GM12864 (cell line): ENCODE data around the gene LENEP.

Experiments
- DNase-seq: peaks from one replicate; pipeline ENCODE4 v3.0.0-alpha.2; 2011; ENCODE audit warnings: low read depth
- H3K4me3 ChIP-seq: 2 replicates; pipeline ENCODE4 v1.5.1; 2011; ENCODE audit warnings: mild to moderate bottlenecking, low read depth, low read length, control low read depth
- TF ChIP-seq, protein P1 (sequence below): IDR thresholded peaks from 2 replicates; pipeline ENCODE4 v1.5.1; 2011; ENCODE audit warnings: low read depth, mild to moderate bottlenecking, moderate library complexity, low read length, control low read depth, inconsistent platforms; ENCODE audit errors: missing control alignments

Gene LENEP

DNA sequence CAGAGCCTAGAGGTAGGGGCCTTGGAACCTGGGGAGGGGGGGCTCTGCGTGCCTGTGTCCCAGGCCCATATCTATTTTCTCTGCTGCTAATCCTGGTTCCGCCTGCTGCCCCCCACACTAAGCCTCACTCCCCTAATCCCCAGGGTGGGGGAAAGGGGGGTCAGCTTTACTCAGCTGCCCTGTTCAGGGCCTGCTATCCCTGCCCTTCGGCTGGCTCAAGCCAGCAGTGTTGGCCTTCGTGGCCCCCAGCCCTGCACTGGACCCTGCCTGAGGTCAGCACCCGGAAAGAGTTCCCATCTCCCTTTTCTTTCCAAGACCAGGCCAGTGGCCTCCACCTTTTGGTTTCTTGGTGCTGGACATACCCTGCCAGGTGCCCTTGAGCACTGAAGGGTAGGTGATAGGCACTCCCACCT is 17.6 kb downstream of the LENEP start:
- H3K4me3 ChIP-seq: no peak overlapping the region
- TF ChIP-seq, protein P1, sequence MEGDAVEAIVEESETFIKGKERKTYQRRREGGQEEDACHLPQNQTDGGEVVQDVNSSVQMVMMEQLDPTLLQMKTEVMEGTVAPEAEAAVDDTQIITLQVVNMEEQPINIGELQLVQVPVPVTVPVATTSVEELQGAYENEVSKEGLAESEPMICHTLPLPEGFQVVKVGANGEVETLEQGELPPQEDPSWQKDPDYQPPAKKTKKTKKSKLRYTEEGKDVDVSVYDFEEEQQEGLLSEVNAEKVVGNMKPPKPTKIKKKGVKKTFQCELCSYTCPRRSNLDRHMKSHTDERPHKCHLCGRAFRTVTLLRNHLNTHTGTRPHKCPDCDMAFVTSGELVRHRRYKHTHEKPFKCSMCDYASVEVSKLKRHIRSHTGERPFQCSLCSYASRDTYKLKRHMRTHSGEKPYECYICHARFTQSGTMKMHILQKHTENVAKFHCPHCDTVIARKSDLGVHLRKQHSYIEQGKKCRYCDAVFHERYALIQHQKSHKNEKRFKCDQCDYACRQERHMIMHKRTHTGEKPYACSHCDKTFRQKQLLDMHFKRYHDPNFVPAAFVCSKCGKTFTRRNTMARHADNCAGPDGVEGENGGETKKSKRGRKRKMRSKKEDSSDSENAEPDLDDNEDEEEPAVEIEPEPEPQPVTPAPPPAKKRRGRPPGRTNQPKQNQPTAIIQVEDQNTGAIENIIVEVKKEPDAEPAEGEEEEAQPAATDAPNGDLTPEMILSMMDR: no peak
- DNase-seq: no peak

DNA sequence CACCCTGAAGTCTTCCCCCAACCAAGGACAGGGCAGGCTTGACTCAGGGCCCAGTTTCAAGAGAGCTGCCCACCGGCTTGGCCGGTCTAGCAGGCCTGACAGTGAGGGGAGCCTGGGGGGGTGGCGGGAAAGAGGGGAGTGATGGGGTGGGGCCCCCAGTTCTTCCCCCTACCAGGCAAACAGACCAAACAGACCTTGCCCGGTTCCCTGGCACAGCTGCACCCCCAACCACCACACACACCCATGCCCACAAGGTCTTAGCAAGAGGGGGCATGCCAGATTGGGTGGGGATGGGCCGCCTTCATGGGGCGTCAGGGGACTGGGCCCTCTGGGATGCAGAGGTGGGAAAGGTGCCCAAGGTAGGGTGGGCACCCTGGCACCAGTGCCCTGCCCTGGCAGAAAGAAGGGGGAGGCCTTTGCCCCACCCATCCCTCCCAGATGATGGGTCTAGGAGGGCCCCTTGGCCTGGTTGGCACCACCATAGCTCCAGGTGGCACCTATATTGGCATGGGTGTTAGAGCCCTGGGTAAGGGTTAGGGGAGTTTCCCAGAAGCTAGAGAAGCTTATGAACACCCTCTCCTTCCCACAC is 18.1 kb downstream of the LENEP start:
- H3K4me3 ChIP-seq: no peak overlapping the region
- no peak for DNase-seq
- TF ChIP-seq, protein P1: no peak

DNA sequence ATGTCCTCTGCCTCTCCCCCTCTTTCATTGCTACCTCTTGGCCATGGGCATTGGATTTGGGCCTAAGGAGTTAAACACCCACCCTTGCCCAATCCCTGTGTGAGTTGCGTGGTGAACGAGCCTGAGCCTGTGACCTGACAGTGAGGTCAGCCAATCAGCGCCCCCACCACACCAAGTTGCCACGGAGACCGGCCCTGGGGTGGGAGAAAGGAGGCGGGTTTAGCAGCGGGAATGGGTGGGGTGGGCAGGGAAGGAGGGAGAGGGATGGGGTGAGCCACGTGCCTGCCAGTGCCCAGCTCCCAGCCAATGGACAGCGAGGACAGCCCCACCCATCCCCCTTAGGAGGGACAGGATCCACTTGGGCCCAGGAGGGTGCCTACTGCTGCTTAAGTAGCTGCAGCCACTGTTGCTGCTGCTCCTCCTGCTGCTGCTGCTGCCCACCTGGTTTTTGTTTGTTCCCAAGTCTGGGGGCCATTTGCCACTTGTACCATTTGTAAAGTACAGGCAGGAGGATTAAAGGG is 18.7 kb downstream of the LENEP start:
- no peak overlapping the region for H3K4me3 ChIP-seq
- TF ChIP-seq, protein P1: no peak
- no peak for DNase-seq

- TF ChIP-seq, protein P1: no peak
- no peak overlapping the region for H3K4me3 ChIP-seq
- DNase-seq: no peak
Observed at GRCh38 chr1:155012776-155013602, 19.6 kb downstream of the LENEP start.

GRCh38 chr1:155013632-155014031 is 20.2 kb downstream of the LENEP start:
- no peak for DNase-seq
- H3K4me3 ChIP-seq: no peak overlapping the region
- TF ChIP-seq, protein P1: no peak

DNA sequence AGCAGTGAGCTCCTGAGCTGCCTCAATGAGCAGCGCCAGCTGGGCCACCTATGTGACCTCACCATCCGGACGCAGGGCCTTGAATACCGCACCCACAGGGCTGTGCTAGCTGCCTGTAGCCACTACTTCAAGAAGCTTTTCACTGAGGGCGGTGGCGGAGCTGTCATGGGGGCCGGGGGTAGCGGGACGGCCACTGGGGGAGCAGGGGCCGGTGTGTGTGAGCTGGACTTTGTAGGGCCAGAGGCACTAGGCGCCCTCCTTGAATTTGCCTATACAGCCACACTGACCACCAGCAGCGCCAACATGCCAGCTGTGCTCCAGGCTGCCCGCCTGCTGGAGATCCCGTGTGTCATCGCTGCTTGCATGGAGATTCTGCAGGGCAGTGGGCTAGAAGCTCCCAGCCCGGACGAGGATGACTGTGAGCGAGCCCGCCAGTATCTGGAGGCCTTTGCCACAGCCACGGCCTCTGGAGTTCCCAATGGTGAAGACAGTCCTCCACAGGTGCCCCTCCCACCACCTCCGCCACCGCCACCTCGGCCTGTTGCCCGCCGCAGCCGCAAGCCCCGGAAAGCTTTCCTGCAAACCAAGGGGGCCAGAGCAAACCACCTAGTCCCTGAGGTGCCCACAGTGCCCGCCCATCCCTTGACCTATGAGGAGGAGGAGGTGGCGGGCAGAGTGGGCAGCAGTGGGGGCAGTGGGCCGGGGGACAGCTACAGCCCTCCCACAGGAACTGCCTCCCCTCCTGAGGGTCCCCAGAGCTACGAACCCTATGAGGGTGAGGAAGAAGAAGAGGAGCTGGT is 21.5 kb downstream of the LENEP start:
- DNase-seq: no peak
- H3K4me3 ChIP-seq: no peak overlapping the region
- TF ChIP-seq, protein P1: no peak
